HG03457 (cell line): ENCODE measurements around the gene ZNF442.
"Not testable (repeated sequence)": the region's sequence is repeated elsewhere in the genome, so short reads cannot be mapped to it uniquely, and the experiment has no call there.

Experiments used
- ATAC-seq: cut with Tn5 transposase; IDR thresholded peaks from one replicate; pipeline ENCODE4 v1.9.1; 2021; ENCODE audit warnings: moderate number of reproducible peaks; ENCODE audit not compliant: unreplicated experiment

ZNF442 gene

DNA sequence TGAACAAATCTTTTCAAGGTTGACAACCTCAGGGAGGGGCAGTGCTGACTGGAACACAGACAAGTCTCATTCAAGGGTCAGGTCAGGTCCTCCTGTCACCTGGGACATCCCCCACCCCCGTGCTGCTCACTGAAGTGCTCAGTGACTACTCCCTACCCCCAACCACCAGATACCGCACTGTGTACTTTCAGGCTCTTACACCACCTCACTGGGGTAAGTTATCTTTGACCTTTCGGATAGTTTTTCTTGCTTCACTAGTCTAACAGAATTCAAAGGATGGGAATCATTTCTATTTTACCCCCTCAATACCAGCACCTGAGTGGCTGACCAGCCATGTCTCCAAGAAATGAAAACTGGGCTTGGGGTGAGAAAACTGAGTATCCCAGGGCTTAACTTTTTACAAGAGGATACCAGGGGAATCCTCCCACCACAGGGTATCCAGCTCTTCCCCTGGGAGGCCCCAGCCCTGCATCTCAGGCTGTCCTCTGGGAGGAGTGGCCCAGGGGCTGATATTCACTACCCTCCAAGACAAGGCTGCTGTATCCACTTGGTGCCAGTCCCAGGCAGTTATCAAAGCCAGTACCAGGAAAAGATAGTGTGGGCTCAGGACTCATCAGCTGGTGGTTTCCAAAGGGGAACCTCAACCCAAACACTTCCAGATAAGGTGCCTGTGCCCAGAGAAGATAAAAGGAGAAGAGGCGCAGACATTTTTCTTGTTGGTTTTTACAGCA is 34.1 kb downstream of the ZNF442 start:
- no peak for ATAC-seq

- ATAC-seq = no peak
Observed at GRCh38 chr19:12330340-12330739, 35.1 kb downstream of the ZNF442 start.

- no peak for ATAC-seq
Observed at GRCh38 chr19:12325690-12326089, 39.8 kb downstream of the ZNF442 start.

GRCh38 chr19:12318782-12319413 is 46.6 kb downstream of the ZNF442 start:
- no peak for ATAC-seq

GRCh38 chr19:12314553-12314952 is 50.9 kb downstream of the ZNF442 start:
- no peak for ATAC-seq

- not testable (repeated sequence) for ATAC-seq
Observed at GRCh38 chr19:12308891-12309290, 56.6 kb downstream of the ZNF442 start.
